ENCODE results near the gene NOX1.

- no peak for TF ChIP-seq CTCF (optimal IDR thresholded peaks at IDR 0.05 in 1 of 3, IDR thresholded peaks at IDR 0.05 in 1 of 3, conservative IDR thresholded peaks at IDR 0.05 in 1 of 3; ENCODE audit: extremely low read depth in 1 of 3, insufficient read depth in 2 of 3, low read length in 3 of 3)
- no peak for TF ChIP-seq EZH2 (IDR thresholded peaks at IDR 0.05; ENCODE audit: low read length)
These were observed 69.4 kb downstream of the NOX1 start for GRCh38 chrX:100804780-100805179.
